H1 (cell line): ENCODE measurements around the gene TXNRD3. TPM values are rescaled to one million over a fixed set of nuclear protein-coding genes. Genes with fewer than 3 reads are reported as not detected.

Experiments
- CTCF ChIA-PET: fragments of 300-600 bp; sonication (Branson Sonifier 250); formaldehyde crosslinking; loops from one replicate; lab custom pipeline; 2021; ENCODE audit not compliant: partially characterized antibody; lab: Charles Lee
- POLR2A ChIA-PET: fragments of 300-600 bp; sonication (Branson Sonifier 250); formaldehyde crosslinking; loops from one replicate; lab custom pipeline; 2021; ENCODE audit warnings: inconsistent platforms; ENCODE audit not compliant: partially characterized antibody; lab: Charles Lee
- DNase-seq, 2 experiments: peaks; one replicate each; pipeline versions ENCODE4 v3.0.0 to v3.0.0-alpha.2; 2010 to 2022; ENCODE audit warnings: low spot score in 2 of 2, low read depth in 1 of 2, mixed read lengths in 1 of 2
- FAIRE-seq: peaks from 2 replicates; lab custom pipeline; 2011; peaks lifted over from hg19 to GRCh38; lab: Jason Lieb, UNC
- H2AFZ ChIP-seq: 2 replicates; pipeline ENCODE4 v1.8.1; 2012; ENCODE audit warnings: low read length, inconsistent platforms
- H2AK5ac ChIP-seq: 2 replicates; pipeline ENCODE4 v1.6.1; 2013; ENCODE audit warnings: low read depth, low read length
- H2BK120ac ChIP-seq: replicated peaks from 2 replicates; pipeline ENCODE3; 2013; ENCODE audit warnings: low read depth, low read length, inconsistent platforms
- H2BK12ac ChIP-seq: 2 replicates; pipeline ENCODE4 v1.6.1; 2013; ENCODE audit warnings: low read depth, low read length
- H2BK15ac ChIP-seq: 2 replicates; pipeline ENCODE4 v1.6.1; 2013; ENCODE audit warnings: low read length
- H2BK20ac ChIP-seq: 2 replicates; pipeline ENCODE4 v1.6.1; 2013; ENCODE audit warnings: low read length
- H2BK5ac ChIP-seq: 2 replicates; pipeline ENCODE4 v1.6.1; 2013; ENCODE audit warnings: low read depth, low read length
- H3K14ac ChIP-seq: 2 replicates; pipeline ENCODE4 v1.6.1; 2013; ENCODE audit warnings: inconsistent platforms; ENCODE audit not compliant: insufficient read length
- H3K18ac ChIP-seq: 2 replicates; pipeline ENCODE4 v1.6.1; 2013; ENCODE audit warnings: low read length; ENCODE audit errors: extremely low read depth
- H3K23ac ChIP-seq: 2 replicates; pipeline ENCODE4 v1.6.1; 2013; ENCODE audit warnings: inconsistent platforms; ENCODE audit not compliant: insufficient read length
- H3K23me2 ChIP-seq: 2 replicates; pipeline ENCODE4 v1.6.1; 2013; ENCODE audit warnings: low read depth, low read length
- H3K27ac ChIP-seq: 2 replicates; pipeline ENCODE4 v1.6.1; 2011; ENCODE audit warnings: low read depth, low read length, inconsistent platforms
- H3K27me3 ChIP-seq, 4 experiments: replicated peaks in 1 of 4; 1 replicate in 1 of 4; 2 replicates in 3 of 4; pipeline versions ENCODE4 v1.6.1 to v1.8.1; 2011 to 2013; ENCODE audit warnings: low read length in 3 of 4, mild to moderate bottlenecking in 3 of 4, inconsistent platforms in 2 of 4, mixed read lengths in 2 of 4, moderate library complexity in 1 of 4; ENCODE audit not compliant: control insufficient read depth in 3 of 4, insufficient read depth in 3 of 4; ENCODE audit errors: extremely low read depth in 1 of 4
- H3K36me3 ChIP-seq, 4 experiments: 2 replicates each; pipeline versions ENCODE4 v1.6.1 to v1.8.1; 2011 to 2013; ENCODE audit warnings: mild to moderate bottlenecking in 4 of 4, low read length in 3 of 4, moderate library complexity in 2 of 4, control low read depth in 1 of 4, inconsistent platforms in 1 of 4; ENCODE audit not compliant: insufficient read depth in 4 of 4, control insufficient read depth in 2 of 4
- H3K4ac ChIP-seq: replicated peaks from 2 replicates; pipeline ENCODE3; 2013; ENCODE audit warnings: low read length, low read depth, mixed read lengths, inconsistent platforms; ENCODE audit not compliant: insufficient read length
- H3K4me1 ChIP-seq, 4 experiments: replicated peaks in 1 of 4; 1 replicate in 1 of 4; 2 replicates in 3 of 4; pipeline versions ENCODE4 v1.6.1 to v1.8.1; 2011 to 2013; ENCODE audit warnings: low read length in 3 of 4, inconsistent platforms in 2 of 4, mixed read lengths in 1 of 4; ENCODE audit not compliant: insufficient read depth in 4 of 4, control insufficient read depth in 3 of 4
- H3K4me2 ChIP-seq, 2 experiments: 2 replicates each; pipeline versions ENCODE4 v1.6.1 to v1.8.1; 2011 to 2013; ENCODE audit warnings: low read depth in 2 of 2, low read length in 2 of 2, control low read depth in 1 of 2, inconsistent platforms in 1 of 2, mild to moderate bottlenecking in 1 of 2; ENCODE audit not compliant: insufficient read depth in 1 of 2
- H3K4me3 ChIP-seq, 4 experiments: fragments of 200-600, 300-600 bp in 1 of 4; sonication (generic), shearing (Covaris generic), sonication (Bioruptor Twin) in 1 of 4; 2 replicates each; pipeline versions ENCODE4 v1.5.1 to v1.8.1; 2011 to 2016; ENCODE audit warnings: low read length in 4 of 4, low read depth in 3 of 4, control low read depth in 2 of 4, inconsistent platforms in 2 of 4, mild to moderate bottlenecking in 2 of 4, mixed read lengths in 1 of 4, moderate library complexity in 1 of 4; ENCODE audit not compliant: insufficient read depth in 2 of 4; ENCODE audit errors: extremely low read depth in 1 of 4
- H3K56ac ChIP-seq: replicated peaks from 2 replicates; pipeline ENCODE3; 2013; ENCODE audit warnings: low read depth, mild to moderate bottlenecking, mixed read lengths, low read length, inconsistent platforms; ENCODE audit not compliant: insufficient read length
- H3K79me1 ChIP-seq: 2 replicates; pipeline ENCODE4 v1.6.1; 2013; ENCODE audit warnings: low read depth, low read length, control low read depth
- H3K79me2 ChIP-seq, 2 experiments: 2 replicates each; pipeline versions ENCODE4 v1.6.1 to v1.8.1; 2012 to 2013; ENCODE audit warnings: low read length in 2 of 2, mild to moderate bottlenecking in 2 of 2, inconsistent platforms in 1 of 2; ENCODE audit not compliant: insufficient read depth in 2 of 2, control insufficient read depth in 1 of 2
- H3K9ac ChIP-seq, 4 experiments: replicated peaks in 1 of 4; 1 replicate in 1 of 4; 2 replicates in 3 of 4; pipeline versions ENCODE4 v1.6.1 to v1.8.1; 2011 to 2013; ENCODE audit warnings: low read depth in 3 of 4, low read length in 3 of 4, control low read depth in 2 of 4, mild to moderate bottlenecking in 2 of 4, moderate library complexity in 2 of 4, inconsistent platforms in 1 of 4; ENCODE audit errors: extremely low read depth in 1 of 4
- H3K9me3 ChIP-seq, 2 experiments: 2 replicates each; pipeline versions ENCODE4 v1.6.1 to v1.8.1; 2012 to 2013; ENCODE audit warnings: mild to moderate bottlenecking in 2 of 2, moderate library complexity in 2 of 2, control low read depth in 1 of 2, inconsistent platforms in 1 of 2, low read depth in 1 of 2, low read length in 1 of 2, mixed read lengths in 1 of 2; ENCODE audit not compliant: insufficient read depth in 2 of 2
- H4K20me1 ChIP-seq, 2 experiments: replicated peaks in 1 of 2; 2 replicates each; pipeline versions ENCODE3 to v1.8.1; 2011 to 2013; ENCODE audit warnings: inconsistent platforms in 2 of 2, low read length in 2 of 2, mild to moderate bottlenecking in 1 of 2; ENCODE audit not compliant: insufficient read depth in 2 of 2, control insufficient read depth in 1 of 2
- H4K5ac ChIP-seq: 2 replicates; pipeline ENCODE4 v1.6.1; 2013; ENCODE audit warnings: low read length, low read depth, mixed read lengths, inconsistent platforms; ENCODE audit not compliant: insufficient read length
- H4K8ac ChIP-seq: 2 replicates; pipeline ENCODE4 v1.8.0; 2013; ENCODE audit warnings: mild to moderate bottlenecking, moderate library complexity, low read length, inconsistent platforms; ENCODE audit not compliant: insufficient read depth; ENCODE audit errors: extremely low read depth
- H4K91ac ChIP-seq: replicated peaks from 2 replicates; pipeline ENCODE3; 2013; ENCODE audit warnings: low read length, mixed read lengths, inconsistent platforms; ENCODE audit not compliant: insufficient read length
- BCL11A ChIP-seq, 2 experiments: IDR thresholded peaks; one replicate each; pipeline ENCODE4 v1.6.1; 2011; ENCODE audit warnings: low read depth in 2 of 2, low read length in 2 of 2, mild to moderate bottlenecking in 2 of 2
- CHD2 ChIP-seq: IDR thresholded peaks from 2 replicates; pipeline ENCODE4 v1.6.1; 2012; ENCODE audit warnings: low read length, improper control_type of control experiment
- CTBP2 ChIP-seq: IDR thresholded peaks from 2 replicates; pipeline ENCODE4 v1.7.0; 2011; ENCODE audit warnings: borderline replicate concordance, mild to moderate bottlenecking, moderate library complexity, mixed read lengths, low read length; ENCODE audit not compliant: insufficient read depth, insufficient read length
- JUN ChIP-seq: IDR thresholded peaks from 2 replicates; pipeline ENCODE4 v1.6.1; 2011; ENCODE audit warnings: low read depth, mild to moderate bottlenecking, improper control_type of control experiment, low read length
- MAFK ChIP-seq: IDR thresholded peaks from 2 replicates; pipeline ENCODE4 v1.6.1; 2012; ENCODE audit warnings: low read depth, mild to moderate bottlenecking, improper control_type of control experiment, low read length
- NANOG ChIP-seq: IDR thresholded peaks from 2 replicates; pipeline ENCODE4 v1.6.1; 2011; ENCODE audit warnings: low read length, low read depth, mild to moderate bottlenecking, inconsistent platforms; ENCODE audit not compliant: insufficient read depth, poor library complexity, severe bottlenecking
- PHF8 ChIP-seq: fragments of 200-600 bp; sonication (generic); conservative IDR thresholded peaks from 2 replicates; pipeline ENCODE4 v1.7.1; 2012; ENCODE audit warnings: low read depth, mild to moderate bottlenecking, inconsistent platforms, low read length, moderate library complexity
- POU5F1 ChIP-seq: IDR thresholded peaks from 2 replicates; pipeline ENCODE4 v1.6.1; 2011; ENCODE audit warnings: low read depth, mild to moderate bottlenecking, low read length, moderate library complexity
- SUZ12 ChIP-seq: fragments of 200-600 bp; sonication (generic); IDR thresholded peaks from 2 replicates; pipeline ENCODE4 v1.6.1; 2012; ENCODE audit warnings: mild to moderate bottlenecking, inconsistent platforms, low read length, moderate library complexity, mixed read lengths
- ZNF274 ChIP-seq: IDR thresholded peaks from 2 replicates; pipeline ENCODE4 v1.7.0; 2012; ENCODE audit warnings: low read length, borderline replicate concordance; ENCODE audit errors: extremely low read depth
- WGBS, 2 experiments: shearing (Covaris generic) in 1 of 2; methylation state at CpG; one replicate each; pipeline versions ENCODE4 v1.1.6 to v1.1.7; 2013 to 2015; ENCODE audit warnings: low lambda C conversion rate in 2 of 2, mixed read lengths in 2 of 2, inconsistent platforms in 1 of 2, low coverage in 1 of 2, missing lambda C conversion rate in 1 of 2; ENCODE audit not compliant: insufficient replicate concordance in 2 of 2, insufficient coverage in 1 of 2, insufficient read length in 1 of 2; ENCODE audit errors: extremely low coverage in 1 of 2, missing lambda C conversion rate in 1 of 2; 5-methylcytosine and 5-hydroxymethylcytosine counted together
- polyA plus RNA-seq, 7 experiments: library from polyadenylated mRNA; depleted of rRNA in 3 of 7; stranded (reverse) in 5 of 7; unstranded in 2 of 7; fragments of >200 nt in 5 of 7; fragments of 200-250 nt in 2 of 7; gene quantifications; 1 replicate in 5 of 7; 2 replicates in 1 of 7; 4 replicates in 1 of 7; pipeline versions ENCODE4 v1.2.1 to v1.2.3, GENCODE V29; 2011 to 2013; ENCODE audit warnings: missing spikeins in 2 of 7, mixed read lengths in 2 of 7
- total RNA-seq: library from RNA; stranded (reverse); fragmentation: NEBNext Ultra II Directional; extraction: Animal tissue kit (Norgen Biotek cat#: 25700); gene quantifications from 2 replicates; pipeline ENCODE4 v1.2.1, GENCODE V29; 2021

The TXNRD3 gene
- total and polyA plus RNA-seq, 2 of the 8 experiments (the other 6 are each of a cell fraction or from before 2014, with no cell fraction given): 3.4 to 4.3 TPM

DNA sequence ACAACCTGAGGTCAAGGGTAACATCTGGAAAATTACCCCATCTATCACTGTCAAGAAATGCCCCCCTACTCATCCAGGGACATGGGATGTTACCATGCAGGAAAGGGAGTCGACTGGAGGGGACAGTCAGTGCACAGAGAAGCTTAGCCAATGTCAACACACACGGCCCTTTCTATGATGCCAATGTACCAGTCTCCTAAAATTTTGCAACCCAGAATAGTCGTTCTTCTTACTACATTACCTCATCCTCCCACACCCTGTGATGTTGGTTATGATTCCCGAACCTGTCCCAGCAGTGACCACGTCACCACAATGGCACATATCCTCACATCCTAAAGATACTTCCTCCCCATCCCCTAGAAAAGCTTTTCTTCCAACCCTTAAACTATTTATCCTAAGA lies 20.1 kb downstream of the TXNRD3 start:
- Histone ChIP-seq H4K8ac (no peak overlapping the region), H3K79me2 (no peaks in the 10 kb centered on the region), H3K56ac (no peak overlapping the region), H3K4ac (no peak overlapping the region), H2AK5ac (no peak overlapping the region), H3K4me3 (no peak overlapping the region), H3K14ac (no peak overlapping the region), H3K36me3 (no peaks in the 10 kb centered on the region), H3K18ac (no peak overlapping the region), H3K9ac (no peak overlapping the region), H3K9me3 (no peaks in the 10 kb centered on the region), H3K23me2 (no peaks in the 10 kb centered on the region), H3K4me2 (no peak overlapping the region), H2BK12ac (no peak overlapping the region), H2BK20ac (no peak overlapping the region), H2BK120ac (no peak overlapping the region), H4K20me1 (no peaks in the 10 kb centered on the region), H2AFZ (no peak overlapping the region), H4K91ac (no peak overlapping the region), H3K79me1 (no peaks in the 10 kb centered on the region), H4K5ac (no peak overlapping the region), H3K23ac (no peak overlapping the region), H3K4me1 (no peaks in the 10 kb centered on the region), H2BK15ac (no peak overlapping the region), H2BK5ac (no peak overlapping the region), H3K27ac (no peak overlapping the region), H3K27me3 (no peaks in the 10 kb centered on the region; a peak in 1 of 7 replicates)
- 87% methylated on average over 5 of the region's 5 CpGs; no CpG with 5 or more reads in 1 of the 2 experiments for WGBS, 2 experiments
- CTCF ChIA-PET: interaction anchor here (1.0 kb wide), 1 partner anchor 28 kb away, joined by 3 read pairs; no protein-coding TSS in a partner anchor
- POLR2A ChIA-PET: no interaction called here
- DNase-seq: no peak
- no peak for FAIRE-seq
- TF ChIP-seq JUN (no peak), PHF8 (no peak), CHD2 (no peak), BCL11A (IDR thresholded peaks at IDR 0.05; ENCODE audit: low read depth in 2 of 2, low read length in 2 of 2) (no peak), ZNF274 (no peak), NANOG (no peak), POU5F1 (no peak), SUZ12 (no peak), MAFK (no peak), CTBP2 (no peak)
